ENCODE data around the gene LPAR6. TPM values are rescaled to one million over a fixed set of nuclear protein-coding genes. Genes with fewer than 3 reads are reported as not detected.

Gene LPAR6
- total RNA-seq, 1 donor from 2014 or later = 54.1 TPM

GRCh38 chr13:48414501-48414900 is 1.6 kb upstream of the LPAR6 start:
- no peak for DNase-seq

DNA sequence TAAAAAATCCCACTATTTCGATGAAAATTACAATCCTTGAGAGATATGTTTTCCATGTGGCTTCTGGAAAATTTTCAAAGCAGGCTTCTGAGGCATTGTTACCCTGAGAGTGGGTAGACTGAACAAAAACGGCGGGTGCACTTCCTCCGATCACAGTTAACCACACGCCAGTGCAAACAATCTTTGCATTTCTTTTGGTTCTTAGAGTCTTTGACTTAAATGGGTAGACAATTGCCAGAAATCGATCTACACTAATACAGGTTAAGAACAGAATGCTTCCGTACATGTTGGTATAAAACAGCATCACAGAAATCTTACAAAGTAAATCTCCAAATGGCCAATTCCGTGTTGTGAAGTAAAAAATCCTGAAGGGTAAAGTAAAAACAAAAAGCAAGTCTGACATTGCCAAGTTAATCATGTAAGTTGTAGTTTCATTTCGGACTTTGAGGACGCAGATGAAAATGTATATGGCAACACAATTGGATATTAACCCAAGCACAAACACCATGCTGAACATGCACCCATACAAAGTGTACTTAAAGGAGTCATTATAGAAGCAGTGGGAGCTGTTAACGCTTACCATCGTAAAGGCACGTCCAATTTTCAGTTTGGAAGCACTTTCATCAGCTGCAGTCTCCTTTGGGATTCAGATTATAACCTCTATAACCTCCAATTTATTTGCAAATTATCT is 927 bp downstream of the LPAR6 start:
- DNase-seq = peak; percentile 58

DNA sequence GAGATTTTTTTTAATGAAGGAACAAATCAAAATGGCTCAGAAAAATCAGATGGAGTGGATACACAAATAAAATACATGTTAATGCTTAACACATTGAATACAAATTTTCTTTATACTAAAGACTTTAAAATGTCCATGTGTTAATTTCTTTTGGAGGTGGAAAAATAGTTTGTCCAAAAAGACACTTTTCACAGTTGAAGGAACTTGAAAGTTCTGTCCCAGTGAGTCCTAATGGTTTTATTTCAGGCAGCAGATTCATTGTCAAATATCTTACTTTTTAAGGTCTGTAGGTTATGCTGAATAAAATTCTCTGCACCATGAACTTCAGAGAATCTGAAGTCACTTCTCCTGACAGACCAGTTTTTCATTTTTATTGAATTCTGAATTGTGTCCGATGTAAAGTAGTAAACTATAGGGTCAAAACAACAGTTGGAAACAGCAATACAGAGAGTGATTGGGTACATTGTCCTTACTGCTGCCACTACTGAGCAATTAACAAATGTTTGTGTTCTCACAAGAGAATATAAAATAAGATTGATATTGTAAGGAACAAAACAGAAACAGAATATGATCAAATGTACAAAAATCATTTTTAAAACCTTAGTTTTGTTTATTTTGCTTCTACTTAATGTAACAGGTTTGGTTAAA is 1.6 kb downstream of the LPAR6 start:
- peak; percentile 38 for DNase-seq

- peak; percentile 19 for DNase-seq
These were observed 2.7 kb downstream of the LPAR6 start for GRCh38 chr13:48410199-48410598.

DNA sequence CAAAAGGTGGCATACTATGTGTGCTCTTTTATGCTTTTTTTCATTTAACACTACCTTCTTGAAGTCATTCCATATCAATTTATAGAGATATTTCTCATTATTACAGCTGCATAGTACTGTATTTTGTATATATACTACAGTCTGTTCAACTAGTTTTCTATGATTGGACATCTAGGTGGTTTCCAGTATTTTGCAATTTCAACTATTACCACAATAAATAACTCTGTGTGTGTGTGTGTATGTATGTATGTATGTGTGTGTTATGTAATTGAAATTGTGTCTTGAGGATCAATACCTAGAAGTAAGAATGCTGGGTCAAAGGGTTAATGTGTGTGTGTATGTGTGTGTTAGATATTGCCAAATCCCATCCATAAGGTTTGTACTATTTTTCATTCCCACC is 7.0 kb downstream of the LPAR6 start:
- no peak for DNase-seq

GRCh38 chr13:48404952-48405351 is 8.0 kb downstream of the LPAR6 start:
- DNase-seq = no peak

DNA sequence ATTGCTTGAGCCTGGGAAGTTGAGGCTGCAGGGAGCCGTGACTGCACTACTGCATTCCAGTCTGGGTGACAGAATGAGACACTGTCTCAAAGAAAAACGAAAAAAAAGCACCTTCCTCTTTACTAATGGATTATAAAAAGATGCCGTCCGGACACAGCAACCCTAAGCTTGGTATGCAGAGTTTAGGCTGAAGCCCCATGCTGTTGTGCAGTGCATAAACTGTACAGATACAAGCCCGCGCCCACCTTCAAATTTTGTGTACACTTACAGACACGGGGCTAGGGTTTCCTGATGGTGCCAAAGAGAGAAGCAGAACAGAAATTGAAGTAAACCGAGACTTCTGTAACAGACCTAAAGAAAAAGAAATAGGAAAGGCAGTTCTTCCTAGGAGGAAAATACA is 9.0 kb downstream of the LPAR6 start:
- no peak for DNase-seq

DNA sequence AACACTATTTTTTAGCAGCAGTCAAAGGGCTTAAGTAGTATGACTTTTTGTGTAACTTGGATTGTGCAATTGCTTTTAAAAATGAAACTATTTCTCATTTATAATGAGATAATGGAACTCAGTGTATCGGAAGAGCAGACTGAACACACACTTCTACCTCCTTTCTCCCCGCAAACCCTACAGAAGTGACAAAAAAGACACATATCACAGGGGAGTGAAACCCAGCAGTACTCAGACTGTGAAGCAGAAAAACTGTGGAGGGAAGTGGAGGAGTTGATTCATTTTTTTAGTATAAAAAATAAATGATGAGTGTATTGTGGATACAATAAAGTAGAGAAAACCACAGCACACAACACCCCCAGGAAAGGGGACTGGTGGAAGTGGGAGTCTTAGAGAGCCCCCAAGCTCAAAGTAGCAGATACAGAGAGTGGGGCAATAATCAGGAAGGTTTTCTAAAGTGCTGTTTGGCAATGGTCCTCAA is 9.7 kb downstream of the LPAR6 start:
- DNase-seq = no peak

DNA sequence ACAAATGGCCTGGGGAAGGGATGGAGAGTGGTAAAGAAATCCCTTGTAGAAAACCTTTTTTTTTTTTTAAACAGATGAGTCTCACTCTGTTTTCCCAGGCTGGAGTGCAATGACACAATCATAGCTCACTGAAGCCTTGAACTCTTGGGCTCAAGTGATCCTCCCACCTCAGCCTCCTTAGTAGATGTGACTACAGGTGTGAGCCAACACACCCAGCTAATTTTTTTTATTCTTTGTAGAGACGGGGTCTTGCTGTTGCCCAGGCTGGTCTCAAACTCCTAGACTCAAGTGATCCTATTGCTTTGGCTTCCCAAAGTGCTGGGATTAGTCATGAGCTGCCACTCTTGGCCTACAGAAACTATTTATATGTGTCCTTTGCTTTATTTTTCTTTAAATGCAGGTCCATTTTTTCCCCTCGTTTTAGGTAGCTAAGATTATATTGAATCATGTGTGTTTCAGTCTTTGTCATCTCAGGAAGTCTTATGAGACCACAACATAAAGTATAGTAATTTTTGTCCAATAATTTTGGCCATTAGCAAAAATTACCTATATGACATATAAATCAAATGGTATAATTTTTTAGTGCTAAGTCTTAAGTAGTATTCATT is 10.5 kb downstream of the LPAR6 start:
- DNase-seq = no peak

GRCh38 chr13:48401480-48401879 is 11.4 kb downstream of the LPAR6 start:
- no peak for DNase-seq

GRCh38 chr13:48400850-48401291 is 12.0 kb downstream of the LPAR6 start:
- DNase-seq = peak; percentile 46

DNA sequence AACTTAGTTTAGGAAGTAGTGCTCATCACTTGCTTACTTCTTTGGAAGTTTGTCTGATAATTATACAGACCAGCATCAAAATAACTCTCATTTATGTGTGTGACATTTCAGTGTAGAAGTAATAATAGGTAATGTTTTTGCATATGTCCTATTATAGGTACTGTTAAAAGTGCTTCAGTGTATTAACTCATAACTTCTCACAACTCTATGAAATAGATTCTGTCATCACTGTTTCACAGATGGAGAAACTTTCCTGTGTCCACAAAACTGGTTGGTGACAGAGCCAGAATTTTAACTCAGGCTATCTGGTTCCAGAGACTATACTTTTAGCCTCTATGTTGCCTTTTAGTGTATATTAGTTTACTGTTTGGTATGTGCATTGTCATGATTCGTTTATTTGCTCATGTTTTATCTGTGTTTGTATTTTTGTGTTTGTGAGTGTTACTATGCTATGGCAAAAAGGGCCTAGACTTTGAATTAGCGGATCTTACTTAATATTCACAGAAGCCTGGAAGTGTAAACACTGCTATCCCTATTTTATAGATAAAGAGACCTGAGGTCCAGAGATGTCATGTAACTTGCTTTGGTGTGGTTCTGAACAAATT is 12.7 kb downstream of the LPAR6 start:
- DNase-seq = no peak

DNA sequence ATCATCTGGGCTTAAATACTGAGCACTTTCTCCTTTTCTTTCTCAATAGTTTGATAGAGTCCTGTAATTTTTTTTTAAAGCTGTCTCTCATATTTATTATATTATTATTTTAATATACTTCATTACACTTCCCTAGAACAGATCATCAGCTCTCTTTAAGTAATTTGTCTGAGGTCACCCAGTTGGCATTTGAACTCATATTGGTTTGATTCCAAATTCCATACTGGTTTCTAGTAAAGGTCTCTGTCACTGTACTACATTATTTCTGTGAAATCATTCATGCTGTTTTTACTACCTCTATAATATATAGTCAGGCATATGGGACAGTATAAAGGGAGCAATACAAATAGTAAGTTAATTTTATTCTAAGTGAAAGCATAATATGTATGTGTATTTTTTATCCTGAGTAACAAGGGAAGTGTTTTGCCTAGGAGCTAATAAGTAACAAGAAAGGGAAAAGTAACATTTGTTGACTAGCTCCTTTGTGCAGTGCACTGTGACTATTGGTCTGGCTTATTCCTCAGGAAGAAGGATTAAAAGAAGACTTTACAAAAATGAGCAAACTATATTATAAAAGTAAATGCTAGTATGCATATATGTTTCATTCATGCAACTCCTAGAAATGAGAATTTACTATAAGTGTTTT is 14.3 kb downstream of the LPAR6 start:
- no peak for DNase-seq

- no peak for DNase-seq
These were observed 15.2 kb downstream of the LPAR6 start for GRCh38 chr13:48397744-48398143.

DNA sequence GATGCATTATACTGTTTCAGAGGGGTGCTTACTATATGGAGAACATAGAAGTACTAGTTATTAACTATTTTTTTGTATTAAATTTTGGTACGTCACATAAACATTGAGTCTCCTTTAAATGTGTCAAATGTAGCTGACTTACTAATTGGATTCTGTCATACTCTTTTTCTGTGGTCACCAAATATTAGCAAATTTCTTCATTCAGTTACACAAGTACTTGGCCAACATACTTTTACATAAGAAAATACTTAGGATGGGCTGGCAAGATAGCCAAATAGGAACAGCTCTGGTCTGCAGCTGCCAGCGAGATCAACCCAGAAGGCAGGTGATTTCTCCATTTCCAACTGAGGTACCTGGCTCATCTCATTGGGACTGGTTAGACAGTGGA is 19.2 kb downstream of the LPAR6 start:
- no peak for DNase-seq

DNA sequence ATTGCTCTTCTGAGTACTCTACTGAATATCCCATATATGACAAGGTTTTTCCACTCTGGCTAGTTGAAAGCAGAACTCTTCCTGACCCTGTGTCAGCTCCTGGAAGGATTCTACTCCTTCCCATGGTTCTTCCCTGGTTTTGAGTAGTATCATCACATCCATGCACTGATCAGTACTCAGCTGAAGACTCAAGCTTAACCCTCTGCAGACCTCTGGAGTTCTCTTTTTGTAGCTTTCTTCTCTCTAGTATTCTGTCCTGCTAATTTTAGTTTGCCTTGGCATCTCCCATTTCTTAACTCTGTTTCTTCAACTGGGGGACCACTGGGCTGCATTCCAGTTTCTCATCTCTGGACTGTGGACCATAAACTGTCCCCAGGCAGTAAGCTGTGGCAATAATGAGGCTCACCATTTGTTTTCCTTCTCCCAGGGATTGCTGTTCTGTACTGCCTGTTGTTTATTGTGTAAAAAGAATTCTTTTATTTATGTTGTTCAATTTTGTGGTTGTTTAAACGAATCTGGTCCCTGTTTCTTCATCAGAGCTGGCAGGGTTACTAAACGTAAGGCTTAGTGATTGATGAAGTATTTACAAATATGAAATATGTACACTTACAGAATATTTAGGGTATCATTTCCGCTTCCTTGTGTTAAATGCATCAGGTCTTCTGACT is 19.7 kb downstream of the LPAR6 start:
- no peak for DNase-seq

DNA sequence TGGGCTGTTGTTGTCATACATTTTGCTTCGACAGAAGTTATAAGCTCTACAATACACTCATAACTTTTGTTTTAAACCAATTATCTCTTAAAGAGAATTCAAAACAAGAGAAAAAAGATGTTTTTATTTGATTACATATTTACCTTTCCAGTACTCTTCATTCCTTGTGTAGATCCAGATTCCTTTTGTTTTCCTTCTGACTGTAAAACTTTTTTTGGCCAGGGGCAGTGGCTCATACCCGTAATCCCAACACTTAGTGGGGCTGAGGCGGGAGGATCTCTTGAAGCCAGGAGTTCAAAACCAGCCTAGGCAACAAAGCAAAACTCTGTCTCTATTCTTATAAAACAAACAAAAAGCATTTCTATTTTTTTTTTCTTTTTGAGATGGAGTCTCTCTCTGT is 21.7 kb downstream of the LPAR6 start:
- DNase-seq = no peak

GRCh38 chr13:48386816-48387215 is 26.1 kb downstream of the LPAR6 start:
- no peak for DNase-seq

DNA sequence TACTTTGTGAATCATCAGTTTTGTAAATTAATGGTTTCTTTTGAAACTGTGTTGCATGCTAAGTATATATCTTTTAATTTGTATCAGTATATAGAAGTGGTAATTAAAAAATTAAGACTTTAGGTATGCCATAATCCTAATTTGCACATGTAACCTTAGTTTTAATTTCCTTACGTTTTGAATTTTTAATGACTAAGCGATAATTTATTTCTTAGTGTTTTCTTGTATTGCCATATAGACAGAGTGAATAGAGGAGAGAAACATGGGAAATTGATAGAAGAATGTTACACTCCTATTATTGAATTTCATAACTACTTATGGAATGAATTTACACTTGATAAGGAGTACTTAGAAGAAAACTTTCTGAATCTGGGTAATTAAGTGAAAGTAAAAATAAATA is 29.5 kb downstream of the LPAR6 start:
- no peak for DNase-seq

DNA sequence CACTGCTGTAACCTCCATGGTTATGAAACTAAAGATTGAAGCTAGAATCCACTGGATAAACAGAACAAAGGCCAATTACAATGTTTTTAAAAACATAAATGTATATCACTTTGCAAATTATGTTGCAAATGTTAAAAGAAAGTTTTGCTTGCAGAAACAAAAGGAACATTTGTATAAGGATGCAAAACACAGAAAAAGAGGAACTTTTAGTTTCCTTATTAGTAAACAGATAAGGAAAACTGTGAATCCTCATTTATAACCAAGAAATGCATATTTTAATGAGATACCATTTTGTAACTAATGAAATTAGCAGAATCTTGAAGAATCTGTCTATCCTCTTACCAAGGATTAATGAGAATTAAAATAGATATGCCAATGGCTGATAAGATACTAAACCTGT is 32.3 kb downstream of the LPAR6 start:
- no peak for DNase-seq

DNA sequence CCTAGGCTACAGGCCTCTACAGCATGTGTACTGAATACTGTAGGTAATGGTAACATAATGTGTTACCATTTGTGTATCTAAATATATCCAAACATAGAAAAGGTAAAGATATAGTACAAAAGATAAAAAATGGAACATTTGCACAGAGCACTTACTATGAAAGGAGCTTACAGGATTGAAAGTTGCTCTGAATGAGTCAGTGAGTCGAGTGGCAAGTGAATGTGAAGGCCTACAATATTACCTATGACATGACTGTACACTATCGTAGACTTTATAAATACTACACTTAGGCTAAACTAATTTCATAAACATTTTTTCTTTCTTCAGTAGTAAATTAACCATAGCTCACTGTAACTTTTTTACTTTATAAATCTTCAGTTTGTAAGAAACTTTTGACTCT is 35.1 kb downstream of the LPAR6 start:
- DNase-seq = no peak

GRCh38 chr13:48370815-48371214 is 42.1 kb downstream of the LPAR6 start:
- DNase-seq = no peak
